ENCODE results near the gene ADCY10. TPM values are rescaled to one million over a fixed set of nuclear protein-coding genes. Genes with fewer than 3 reads are reported as not detected.

ADCY10 gene
- total RNA-seq, 1 donor from 2014 or later, result 0.27 TPM

DNA sequence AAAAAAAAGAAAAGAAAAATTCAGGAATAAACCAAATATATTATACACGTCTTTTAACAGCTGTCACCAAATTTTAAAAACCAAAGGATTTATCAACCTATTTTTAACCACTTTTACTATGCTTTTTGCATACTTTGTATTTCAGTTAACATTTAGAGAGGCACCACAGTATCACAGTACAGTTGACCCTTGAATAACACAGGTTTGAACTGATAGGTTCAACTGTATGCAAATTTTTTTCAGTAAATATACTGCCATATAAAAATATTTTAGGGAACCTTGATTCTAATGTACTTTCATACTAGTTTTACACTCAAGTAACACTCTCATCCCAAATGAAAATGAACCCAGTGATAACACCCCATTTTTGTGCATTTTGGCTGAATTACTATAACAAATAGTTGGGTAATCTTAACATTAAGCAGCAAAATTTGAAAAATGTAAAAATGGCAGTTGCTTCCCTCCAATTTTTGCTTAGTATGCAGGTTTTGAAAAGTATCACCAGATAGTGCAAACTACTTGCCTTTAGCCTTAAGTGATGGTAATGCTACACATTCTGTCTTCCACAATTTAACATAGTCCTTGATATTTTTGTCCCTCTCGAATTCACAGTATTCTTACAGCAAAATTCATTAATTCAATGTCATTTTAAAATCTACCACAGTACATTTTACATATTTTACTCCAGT is 10.8 kb upstream of the ADCY10 start:
- Histone ChIP-seq H3K27me3 (ENCODE audit: insufficient read depth, low read length) (no peaks in the 10 kb centered on the region), H3K9me3 (ENCODE audit: insufficient read depth, low read depth, low read length) (no peaks in the 10 kb centered on the region), H3K79me2 (ENCODE audit: insufficient read depth, low read length) (peaks cover 21% of the 10 kb centered on the region), H3K4me2 (ENCODE audit: low read length) (no peak overlapping the region), H2AFZ (ENCODE audit: low read depth, low read length) (no peak overlapping the region), H3K9ac (ENCODE audit: low read length) (no peak overlapping the region), H3K4me1 (ENCODE audit: insufficient read depth, low read length) (no peaks in the 10 kb centered on the region), H3K27ac (ENCODE audit: low read depth, low read length) (no peak overlapping the region), H3K36me3 (ENCODE audit: insufficient read depth, low read length) (no peaks in the 10 kb centered on the region), H4K20me1 (ENCODE audit: insufficient read depth, low read length) (no peaks in the 10 kb centered on the region), H3K4me3 (ENCODE audit: insufficient read depth, low read depth, low read length) (no peak overlapping the region)
- Mint-ChIP-seq H3K9me3 (ENCODE audit: unreplicated experiment) (no peaks in the 10 kb centered on the region), H3K36me3 (ENCODE audit: low read depth, unreplicated experiment) (no peaks in the 10 kb centered on the region), H3K4me3 (ENCODE audit: unreplicated experiment) (no peak overlapping the region), H3K4me1 (ENCODE audit: low read depth, unreplicated experiment) (peaks cover 13% of the 10 kb centered on the region), H3K27ac (ENCODE audit: unreplicated experiment) (no peak overlapping the region), H3K27me3 (ENCODE audit: low read depth, unreplicated experiment) (no peaks in the 10 kb centered on the region)
- TF ChIP-seq EZH2 (IDR thresholded peaks at IDR 0.05; ENCODE audit: insufficient read depth, low read length) (no peak), CTCF (IDR thresholded peaks at IDR 0.05; ENCODE audit: insufficient read depth, low read depth, low read length) (no peak)
- no peak for FAIRE-seq
- no peak for DNase-seq (ENCODE audit: low read depth)

GRCh38 chr1:167924102-167924501 is 10.2 kb upstream of the ADCY10 start:
- Mint-ChIP-seq H3K9me3 (ENCODE audit: unreplicated experiment) (no peaks in the 10 kb centered on the region), H3K27me3 (ENCODE audit: low read depth, unreplicated experiment) (no peaks in the 10 kb centered on the region), H3K27ac (ENCODE audit: unreplicated experiment) (no peak overlapping the region), H3K36me3 (ENCODE audit: low read depth, unreplicated experiment) (no peaks in the 10 kb centered on the region), H3K4me1 (ENCODE audit: low read depth, unreplicated experiment) (peaks cover 13% of the 10 kb centered on the region), H3K4me3 (ENCODE audit: unreplicated experiment) (no peak overlapping the region)
- Histone ChIP-seq H3K4me2 (ENCODE audit: low read length) (no peak overlapping the region), H3K36me3 (ENCODE audit: insufficient read depth, low read length) (no peaks in the 10 kb centered on the region), H3K9ac (ENCODE audit: low read length) (no peak overlapping the region), H3K79me2 (ENCODE audit: insufficient read depth, low read length) (peaks cover 15% of the 10 kb centered on the region), H4K20me1 (ENCODE audit: insufficient read depth, low read length) (no peaks in the 10 kb centered on the region), H3K4me1 (ENCODE audit: insufficient read depth, low read length) (no peaks in the 10 kb centered on the region), H3K27me3 (ENCODE audit: insufficient read depth, low read length) (no peaks in the 10 kb centered on the region), H3K27ac (ENCODE audit: low read depth, low read length) (no peak overlapping the region), H2AFZ (ENCODE audit: low read depth, low read length) (no peak overlapping the region), H3K4me3 (ENCODE audit: insufficient read depth, low read depth, low read length) (no peak overlapping the region), H3K9me3 (ENCODE audit: insufficient read depth, low read depth, low read length) (no peaks in the 10 kb centered on the region)
- TF ChIP-seq EZH2 (IDR thresholded peaks at IDR 0.05; ENCODE audit: insufficient read depth, low read length), result no peak
- TF ChIP-seq CTCF (IDR thresholded peaks at IDR 0.05; ENCODE audit: insufficient read depth, low read depth, low read length), result no peak
- DNase-seq (ENCODE audit: low read depth) (no peak), FAIRE-seq (no peak)

- Mint-ChIP-seq H3K27ac (ENCODE audit: unreplicated experiment) (no peak overlapping the region), H3K4me1 (ENCODE audit: low read depth, unreplicated experiment) (peaks cover 13% of the 10 kb centered on the region), H3K4me3 (ENCODE audit: unreplicated experiment) (no peak overlapping the region), H3K27me3 (ENCODE audit: low read depth, unreplicated experiment) (no peaks in the 10 kb centered on the region), H3K36me3 (ENCODE audit: low read depth, unreplicated experiment) (no peaks in the 10 kb centered on the region), H3K9me3 (ENCODE audit: unreplicated experiment) (no peaks in the 10 kb centered on the region)
- Histone ChIP-seq H3K36me3 (ENCODE audit: insufficient read depth, low read length) (no peaks in the 10 kb centered on the region), H2AFZ (ENCODE audit: low read depth, low read length) (no peak overlapping the region), H3K79me2 (ENCODE audit: insufficient read depth, low read length) (peaks cover 13% of the 10 kb centered on the region), H3K27ac (ENCODE audit: low read depth, low read length) (no peak overlapping the region), H3K4me3 (ENCODE audit: insufficient read depth, low read depth, low read length) (no peak overlapping the region), H3K9me3 (ENCODE audit: insufficient read depth, low read depth, low read length) (no peaks in the 10 kb centered on the region), H4K20me1 (ENCODE audit: insufficient read depth, low read length) (no peaks in the 10 kb centered on the region), H3K4me1 (ENCODE audit: insufficient read depth, low read length) (no peaks in the 10 kb centered on the region), H3K27me3 (ENCODE audit: insufficient read depth, low read length) (no peaks in the 10 kb centered on the region), H3K4me2 (ENCODE audit: low read length) (no peak overlapping the region), H3K9ac (ENCODE audit: low read length) (no peak overlapping the region)
- no peak for FAIRE-seq
- no peak for DNase-seq (ENCODE audit: low read depth)
- TF ChIP-seq EZH2 (IDR thresholded peaks at IDR 0.05; ENCODE audit: insufficient read depth, low read length) (no peak), CTCF (IDR thresholded peaks at IDR 0.05; ENCODE audit: insufficient read depth, low read depth, low read length) (no peak)
Measured at GRCh38 chr1:167923324-167924056, 9.6 kb upstream of the ADCY10 start.
